Testis (tissue), 2 donors: ENCODE data around the gene ABCB8.

ENCODE experiments used
- CTCF ChIP-seq, 3 experiments: fragments of 450-650 bp in 2 of 3; fragments of 200-600 bp in 1 of 3; sonication (generic) in 1 of 3; IDR thresholded peaks; one replicate each; pipeline ENCODE4 v1.5.1; 2016 to 2019; ENCODE audit warnings: antibody characterized with exemption in 3 of 3, mild to moderate bottlenecking in 2 of 3, moderate library complexity in 1 of 3
- POLR2A ChIP-seq: fragments of 450-650 bp; IDR thresholded peaks from one replicate; pipeline ENCODE4 v1.6.1; 2017; ENCODE audit warnings: antibody characterized with exemption, mild to moderate bottlenecking, moderate library complexity

- no peak for TF ChIP-seq CTCF (IDR thresholded peaks at IDR 0.05)
- no peak for TF ChIP-seq POLR2A
Measured at GRCh38 chr7:151016505-151016904, 11.7 kb upstream of the ABCB8 start.
